Measurements from ENCODE around the gene GON7.
A peak's percentile ranks its signal among the peaks of the same experiment; 100 is the strongest.
"Not testable (repeated sequence)": the region's sequence is repeated elsewhere in the genome, so short reads cannot be mapped to it uniquely, and the experiment has no call there.

The GON7 gene, protein sequence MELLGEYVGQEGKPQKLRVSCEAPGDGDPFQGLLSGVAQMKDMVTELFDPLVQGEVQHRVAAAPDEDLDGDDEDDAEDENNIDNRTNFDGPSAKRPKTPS

DNA sequence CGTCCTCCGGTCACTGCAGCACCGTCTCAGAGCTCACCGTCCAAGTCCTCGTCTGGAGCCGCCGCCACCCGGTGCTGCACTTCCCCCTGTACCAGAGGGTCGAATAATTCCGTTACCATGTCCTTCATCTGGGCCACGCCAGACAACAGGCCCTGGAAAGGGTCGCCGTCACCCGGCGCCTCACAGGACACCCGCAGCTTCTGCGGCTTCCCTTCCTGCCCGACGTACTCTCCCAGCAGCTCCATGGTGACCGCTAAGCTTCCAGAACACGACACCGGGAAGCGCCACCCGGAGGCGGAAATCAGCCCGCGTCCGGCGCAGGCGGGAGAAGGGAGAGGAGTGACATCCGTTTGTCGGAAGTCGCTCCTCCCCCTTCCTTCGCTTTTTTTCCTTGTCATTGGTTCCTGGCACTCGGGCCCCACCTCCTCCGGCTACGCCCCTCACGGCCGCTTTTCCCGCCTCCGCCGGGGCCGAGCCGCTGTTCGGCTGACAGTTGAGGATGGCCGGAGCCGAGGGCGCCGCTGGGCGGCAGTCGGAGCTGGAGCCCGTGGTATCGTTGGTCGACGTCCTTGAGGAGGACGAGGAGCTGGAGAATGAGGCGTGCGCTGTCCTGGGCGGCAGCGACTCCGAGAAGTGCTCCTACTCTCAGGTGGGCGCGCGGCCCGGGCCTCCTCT lies at the start of gene GON7, which contains the start of gene UBR7:
Gene GON7, minus strand, starts transcription at position 273 of the 675 bp plus-strand sequence. Its CDS starts 28 bp downstream, at position 245.
Gene UBR7, plus strand, starts transcription at position 464 of the 675 bp plus-strand sequence. Its CDS starts 36 bp downstream, at position 500.
- DNase-seq, result peak; percentile 85

DNA sequence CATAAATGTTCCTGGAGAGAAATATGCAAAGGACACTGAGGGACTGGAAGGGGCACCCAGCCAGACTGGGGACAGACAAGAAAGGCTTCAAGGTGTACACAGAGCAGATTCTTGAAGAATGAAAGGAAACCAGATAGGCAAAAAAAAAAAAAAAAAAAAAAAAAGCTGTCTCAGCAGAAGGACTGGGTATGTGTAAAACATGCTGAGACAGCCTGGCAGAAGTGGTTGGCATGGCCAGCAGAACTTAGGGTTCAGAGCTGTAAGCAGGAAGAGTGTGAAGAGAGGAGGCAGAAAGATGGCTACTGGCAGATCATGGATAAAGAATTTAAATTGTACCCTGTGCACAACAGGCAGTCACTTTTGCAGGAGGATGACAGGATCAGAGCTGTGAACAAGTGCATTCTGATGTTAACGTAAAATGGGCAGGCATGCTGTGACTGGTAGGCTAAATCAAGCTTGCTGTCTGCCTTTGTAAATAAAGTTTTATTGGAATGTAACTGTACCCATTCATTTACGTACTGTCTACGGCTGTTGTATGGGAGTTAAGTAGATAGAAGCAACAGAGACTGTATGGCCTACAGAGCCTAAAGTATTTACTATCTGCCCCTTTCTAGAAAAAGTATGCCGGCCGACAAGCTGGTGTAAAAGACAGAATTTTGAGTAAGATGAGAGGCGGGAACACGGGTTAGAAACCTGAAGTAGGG lies 42.4 kb upstream of the GON7 start:
- DNase-seq, result no peak

DNA sequence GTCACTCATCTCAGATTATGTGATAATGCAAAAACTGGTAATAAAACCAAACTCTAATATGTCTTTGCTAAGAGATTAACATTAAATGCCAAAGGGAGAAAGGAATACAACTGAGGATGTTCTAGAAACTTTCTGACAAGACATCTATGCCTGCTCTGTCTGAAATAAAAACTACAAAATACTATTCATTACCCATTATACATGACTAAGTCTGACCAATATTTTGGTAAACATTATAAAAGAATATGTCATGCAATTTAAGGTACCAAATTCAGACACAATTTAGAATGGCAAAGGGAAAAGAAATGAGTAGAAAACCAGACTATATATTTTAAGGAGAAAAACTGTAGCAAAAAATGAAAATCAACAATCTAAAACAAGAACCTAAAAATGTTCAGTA lies 39.7 kb upstream of the GON7 start:
- no peak for DNase-seq

DNA sequence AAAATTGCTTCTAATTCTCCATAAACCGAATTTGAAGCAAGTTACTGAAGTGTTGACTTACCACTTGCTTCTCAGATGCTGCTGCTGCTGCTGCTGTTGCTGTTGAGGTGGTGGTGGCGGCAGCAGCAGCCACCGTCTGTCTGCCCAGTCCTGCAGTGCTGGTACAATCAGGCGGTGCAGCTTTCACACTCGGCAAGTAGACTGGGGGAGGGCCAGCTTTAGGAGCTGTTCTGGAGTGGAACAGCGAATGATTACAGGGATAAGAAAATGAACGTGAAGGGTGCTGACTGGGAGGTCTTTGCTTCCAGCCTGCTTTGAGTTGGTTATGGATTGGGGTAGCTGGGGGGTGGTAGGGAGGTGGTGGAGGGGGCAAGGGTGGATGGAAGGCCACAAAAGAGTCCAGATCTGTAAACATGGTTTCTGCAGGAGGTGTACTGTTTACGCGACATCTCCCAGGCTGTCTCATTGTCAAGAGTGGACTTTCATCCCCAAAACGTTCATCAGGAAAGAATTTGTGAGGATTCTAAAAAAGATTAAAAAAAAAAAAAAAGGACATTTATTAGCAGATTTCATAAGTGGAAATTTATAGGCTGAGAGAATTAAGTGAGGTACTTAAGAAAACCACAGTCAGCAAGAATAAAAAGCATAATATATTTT lies 39.0 kb upstream of the GON7 start:
- DNase-seq, result no peak

DNA sequence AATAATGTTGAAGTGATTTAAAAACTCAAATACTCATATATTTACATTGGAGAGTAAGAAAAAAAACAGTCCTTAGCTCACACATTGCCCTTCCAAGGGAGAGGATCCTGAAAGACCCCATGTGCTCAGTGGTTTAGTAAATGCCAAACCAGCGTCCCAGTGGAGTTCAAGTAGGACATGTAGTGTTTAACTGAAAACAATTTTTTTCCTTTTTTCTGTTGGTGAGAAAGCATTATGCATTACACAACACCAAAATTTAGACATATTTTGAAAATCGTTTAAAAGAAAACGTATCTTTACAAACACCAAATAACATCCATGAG lies 33.8 kb upstream of the GON7 start:
- no peak for DNase-seq

DNA sequence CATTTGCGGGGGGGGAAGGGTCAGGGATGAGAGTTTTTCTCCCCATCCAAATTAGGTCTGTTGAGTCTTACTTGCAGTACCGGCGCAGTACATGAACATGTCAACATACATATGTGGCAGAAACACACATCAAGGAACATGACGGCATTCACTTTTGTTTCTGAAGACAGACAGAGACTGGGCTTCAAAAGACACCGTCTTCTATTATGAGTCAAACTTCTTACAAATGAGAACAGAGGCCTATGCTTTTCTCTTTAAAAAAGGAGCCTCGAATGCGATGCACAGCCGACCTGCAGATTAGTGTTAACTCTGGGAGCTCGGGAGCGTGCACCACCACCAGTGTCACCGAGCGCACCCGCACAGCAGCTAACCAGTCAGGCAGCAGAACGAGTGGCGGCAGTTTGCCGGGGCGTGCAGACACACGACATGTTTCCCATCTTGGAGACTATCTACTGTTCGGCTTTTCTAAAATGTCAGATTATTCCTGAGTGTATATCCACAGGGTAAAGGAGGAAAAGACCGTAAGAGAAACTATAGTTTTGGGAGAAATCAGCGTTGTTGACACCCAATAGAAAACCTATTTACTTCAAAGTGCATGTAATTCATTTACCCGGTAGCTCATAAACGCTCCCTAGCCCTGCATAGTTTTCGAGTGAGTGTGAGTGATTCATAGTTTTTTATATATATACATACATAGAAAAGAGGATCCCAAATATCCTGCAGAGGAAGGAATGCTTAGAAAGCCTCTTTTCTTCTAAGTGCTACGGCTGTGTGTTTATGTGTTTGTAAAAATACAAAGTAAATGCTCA lies 33.2 kb upstream of the GON7 start:
- no peak for DNase-seq

DNA sequence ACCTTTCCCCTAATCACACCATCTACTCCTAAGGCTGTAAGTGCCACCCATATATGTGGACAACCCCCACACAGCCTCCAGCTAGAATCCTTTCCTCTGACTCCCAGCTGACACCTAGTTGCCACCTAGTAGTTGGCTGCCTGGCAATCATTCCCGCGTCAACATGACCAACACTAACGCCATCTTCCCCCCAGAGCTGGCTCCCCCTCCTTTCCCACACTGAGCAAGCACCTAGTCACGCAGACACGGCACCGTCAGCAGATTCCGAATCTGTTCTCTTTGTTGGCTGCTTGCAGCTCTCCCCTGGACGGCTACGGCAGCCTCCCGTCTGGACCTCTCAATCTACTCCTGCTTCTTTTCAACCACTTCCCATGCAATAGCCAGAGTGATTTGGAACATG lies 27.9 kb upstream of the GON7 start:
- DNase-seq, result no peak

DNA sequence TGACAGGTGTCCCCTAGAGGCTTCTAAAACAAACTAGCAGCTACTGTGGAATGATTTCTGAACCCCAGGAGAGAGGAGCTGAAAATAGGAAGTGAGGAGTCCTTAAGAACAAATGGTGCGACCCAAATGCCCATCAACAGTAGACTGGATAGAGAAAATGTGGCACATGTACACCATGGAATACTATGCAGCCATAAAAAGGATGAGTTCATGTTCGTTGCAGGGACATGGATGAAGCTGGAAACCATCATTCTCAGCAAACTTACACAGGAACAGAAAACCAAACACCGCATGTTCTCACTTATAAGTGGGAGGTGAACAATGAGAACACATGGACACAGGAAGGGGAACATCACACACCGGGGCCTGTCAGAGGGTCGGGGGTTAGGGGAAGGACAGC lies 26.2 kb upstream of the GON7 start:
- not testable (repeated sequence) for DNase-seq

DNA sequence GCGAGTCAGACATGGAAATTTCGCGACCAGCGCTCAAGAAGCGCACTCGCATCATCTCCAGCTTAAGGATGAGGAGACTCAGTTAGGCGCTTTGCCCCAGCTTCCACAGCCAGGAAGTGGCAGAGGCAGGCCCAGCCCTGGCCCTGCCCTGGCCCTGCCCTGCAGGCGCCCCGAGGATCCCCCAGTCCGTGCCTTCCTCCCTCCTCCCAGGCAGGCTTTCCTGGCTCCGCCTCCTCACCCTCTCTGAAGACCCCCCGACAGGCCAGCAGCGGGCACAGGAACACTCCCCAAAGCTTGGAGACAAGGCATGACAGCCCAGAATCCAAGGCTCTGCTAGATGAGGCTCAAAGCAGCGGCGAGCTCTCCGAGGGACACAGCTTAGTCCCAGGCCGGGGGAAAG lies 25.3 kb upstream of the GON7 start:
- no peak for DNase-seq

DNA sequence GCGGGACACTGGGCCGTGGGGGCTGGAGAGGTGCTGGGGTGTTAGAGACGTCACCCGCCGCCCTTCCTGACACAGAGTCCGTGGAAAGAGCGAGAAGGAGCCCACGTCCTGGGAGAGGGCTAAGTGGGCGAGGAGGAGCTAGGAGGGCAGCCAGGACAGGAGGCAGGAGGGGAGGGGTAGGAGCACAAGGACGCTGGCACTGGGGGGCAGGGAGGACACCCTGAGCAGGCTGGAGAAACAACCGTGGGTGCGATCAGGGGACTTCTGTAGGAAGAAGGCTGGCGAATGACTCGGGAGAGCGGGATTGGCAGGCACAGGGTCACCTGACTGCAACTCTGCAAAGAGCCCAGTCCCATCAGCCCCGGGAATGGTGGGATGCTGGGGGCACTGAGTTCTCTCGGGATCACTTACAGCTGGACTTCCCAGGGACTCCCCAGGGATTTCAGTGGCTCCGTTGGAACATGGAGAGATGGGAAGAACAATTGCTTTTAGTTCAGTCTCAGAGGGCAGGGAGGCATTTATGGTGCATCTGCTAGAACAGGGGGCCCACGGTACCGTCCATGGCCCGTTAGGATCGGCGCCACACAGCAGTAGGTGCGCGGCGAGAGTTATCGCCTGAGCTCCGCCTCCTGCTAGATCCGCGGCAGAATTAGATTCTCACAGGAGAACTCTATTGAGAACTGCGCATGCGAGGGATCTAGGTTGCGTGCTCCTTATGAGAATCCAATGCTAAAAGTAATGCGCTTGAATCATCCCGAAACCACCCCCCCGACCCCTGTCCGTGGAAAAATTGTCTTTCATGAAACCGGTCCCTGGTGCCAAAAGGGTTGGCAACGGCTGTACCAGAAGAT lies 24.5 kb upstream of the GON7 start:
- DNase-seq, result no peak

DNA sequence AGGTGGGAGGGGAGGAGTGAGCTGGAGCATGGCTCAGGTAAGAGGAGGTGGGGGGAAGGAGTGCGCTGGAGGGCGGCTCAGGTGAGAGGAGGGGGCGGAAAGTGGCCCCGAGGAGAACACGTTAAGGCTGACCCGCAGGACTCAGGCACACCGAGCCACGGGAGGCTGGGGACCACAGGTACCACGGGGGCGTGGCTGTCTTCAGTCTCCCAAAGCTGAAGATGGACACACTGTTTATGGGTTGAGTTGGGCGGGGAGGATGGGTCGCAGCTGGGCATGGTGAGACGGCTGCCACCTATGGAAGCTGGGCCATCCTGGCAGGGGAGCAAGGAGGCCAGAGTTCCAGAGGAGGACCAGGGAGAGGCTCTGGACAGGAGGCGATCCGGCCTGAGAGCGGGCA lies 23.7 kb upstream of the GON7 start:
- DNase-seq, result no peak

DNA sequence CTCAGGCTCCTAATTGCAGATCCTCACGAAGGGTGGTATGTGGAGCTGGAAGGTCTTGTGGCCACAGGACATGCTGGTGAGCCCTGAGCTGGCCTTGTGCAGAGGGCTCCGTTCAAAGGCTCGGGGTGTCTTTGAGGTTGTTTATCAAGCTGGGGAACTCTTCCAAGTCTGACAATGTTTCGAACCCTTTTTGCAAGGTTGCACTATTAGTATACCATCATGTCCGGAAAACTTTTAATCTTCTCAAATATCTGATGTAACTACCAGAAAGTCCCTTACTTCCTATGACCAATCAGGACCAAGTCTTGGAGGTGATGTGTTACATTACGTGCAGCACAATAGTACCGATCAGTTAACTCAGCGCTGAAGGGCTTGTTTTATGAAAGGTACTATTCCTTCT lies 21.7 kb upstream of the GON7 start:
- no peak for DNase-seq

DNA sequence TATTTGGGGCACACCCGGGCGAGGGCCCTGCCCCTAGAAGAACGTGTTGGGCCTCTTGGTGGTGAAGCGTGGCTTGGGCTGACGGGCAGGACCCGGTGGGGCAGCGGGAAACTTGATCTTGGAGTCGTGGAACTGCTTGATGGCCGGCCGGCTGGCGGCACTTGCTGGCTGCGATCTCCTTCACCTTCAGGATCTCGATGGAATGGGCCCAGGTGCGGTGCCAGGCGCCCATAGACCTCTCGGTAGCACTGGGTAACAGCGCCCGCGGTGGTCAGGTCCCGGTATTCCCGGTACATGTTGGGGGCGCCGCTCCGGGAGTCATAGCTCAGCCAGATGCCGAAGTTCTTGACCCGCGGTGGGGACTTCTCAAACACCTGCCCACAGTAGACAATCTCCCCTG lies 16.7 kb upstream of the GON7 start:
- DNase-seq, result no peak

DNA sequence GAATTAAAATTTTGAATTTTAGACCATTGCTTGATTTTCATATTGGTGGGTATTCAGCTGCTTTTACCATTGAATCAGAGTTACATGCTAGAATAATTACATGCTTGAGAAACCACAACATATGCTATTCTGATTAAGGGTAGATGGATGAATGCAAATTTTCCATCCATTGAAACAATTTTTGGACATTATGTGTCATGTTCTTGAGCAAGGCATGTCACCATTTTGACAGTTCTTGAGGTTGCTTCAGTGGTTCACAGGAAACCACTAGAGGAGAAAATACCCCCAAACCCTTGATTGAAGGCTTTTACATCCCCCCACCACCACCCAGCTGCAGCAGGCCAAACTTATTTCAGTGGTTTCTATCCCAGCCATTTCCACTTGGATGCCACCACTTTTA lies 13.6 kb upstream of the GON7 start:
- DNase-seq, result no peak

DNA sequence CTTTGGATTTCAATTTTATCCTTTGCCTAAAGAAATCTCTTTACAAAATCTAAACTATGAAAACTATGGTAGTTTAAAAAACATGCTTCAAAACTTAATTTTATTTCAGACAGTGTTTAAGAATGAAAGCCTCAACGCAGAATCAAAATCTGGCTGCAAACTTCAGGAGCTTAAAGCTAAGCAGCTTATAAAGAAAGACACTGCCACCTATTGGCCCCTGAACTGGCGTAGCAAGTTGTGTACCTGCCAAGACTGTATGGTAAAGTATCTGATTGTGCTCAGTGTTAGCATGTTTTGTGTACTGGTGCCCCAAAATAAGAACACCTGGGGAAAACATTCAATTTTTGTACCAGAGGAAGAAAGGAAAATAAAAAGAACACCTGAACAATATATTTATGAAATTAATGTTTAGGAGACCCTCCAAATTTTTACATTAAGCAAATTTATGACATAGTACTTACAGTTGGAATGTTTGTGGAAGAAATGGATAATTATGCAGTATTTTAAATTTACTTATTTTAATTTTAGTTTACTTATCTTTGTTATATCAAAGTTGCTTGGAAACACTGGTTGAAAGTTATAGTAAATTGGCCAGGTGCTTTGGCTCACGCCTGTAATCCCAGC lies 12.3 kb upstream of the GON7 start:
- DNase-seq, result peak; percentile 61

DNA sequence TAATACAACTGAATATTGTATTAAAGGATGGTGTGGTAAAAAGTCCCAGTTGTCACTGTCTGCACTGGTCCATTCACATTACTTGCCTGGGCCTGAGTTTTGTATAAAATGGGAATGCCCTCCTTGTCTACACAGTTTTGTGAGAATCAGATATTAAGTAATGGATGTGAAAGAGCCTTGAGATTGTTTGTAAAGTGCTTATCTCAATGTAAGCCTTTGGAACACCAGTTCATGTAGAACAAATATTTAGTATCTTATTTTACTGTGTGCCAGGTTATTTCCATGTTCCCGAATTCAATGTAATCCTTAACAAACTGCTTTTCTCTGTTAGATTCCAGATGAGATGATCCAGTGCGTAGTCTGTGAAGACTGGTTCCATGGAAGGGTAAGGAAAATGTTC lies 7.7 kb upstream of the GON7 start:
- no peak for DNase-seq

DNA sequence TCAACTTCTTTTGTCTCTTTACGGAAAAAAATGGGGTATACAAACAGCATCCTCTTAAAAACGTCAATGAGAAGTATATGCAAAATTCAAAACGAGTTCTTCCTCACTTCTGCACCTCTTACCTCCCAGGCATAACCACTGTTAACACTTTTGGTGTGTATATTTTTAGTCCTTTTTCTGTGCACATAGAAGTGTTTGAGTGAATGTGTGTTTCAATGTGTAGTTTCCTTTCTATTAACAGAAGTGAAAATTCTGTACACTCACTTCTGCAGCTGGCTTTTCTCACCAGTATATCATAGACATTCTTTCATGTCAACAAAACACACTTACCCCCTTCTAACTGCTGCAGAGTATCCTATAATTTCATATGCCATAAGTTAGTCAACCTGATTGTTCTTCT lies 5.6 kb upstream of the GON7 start:
- DNase-seq, result no peak

DNA sequence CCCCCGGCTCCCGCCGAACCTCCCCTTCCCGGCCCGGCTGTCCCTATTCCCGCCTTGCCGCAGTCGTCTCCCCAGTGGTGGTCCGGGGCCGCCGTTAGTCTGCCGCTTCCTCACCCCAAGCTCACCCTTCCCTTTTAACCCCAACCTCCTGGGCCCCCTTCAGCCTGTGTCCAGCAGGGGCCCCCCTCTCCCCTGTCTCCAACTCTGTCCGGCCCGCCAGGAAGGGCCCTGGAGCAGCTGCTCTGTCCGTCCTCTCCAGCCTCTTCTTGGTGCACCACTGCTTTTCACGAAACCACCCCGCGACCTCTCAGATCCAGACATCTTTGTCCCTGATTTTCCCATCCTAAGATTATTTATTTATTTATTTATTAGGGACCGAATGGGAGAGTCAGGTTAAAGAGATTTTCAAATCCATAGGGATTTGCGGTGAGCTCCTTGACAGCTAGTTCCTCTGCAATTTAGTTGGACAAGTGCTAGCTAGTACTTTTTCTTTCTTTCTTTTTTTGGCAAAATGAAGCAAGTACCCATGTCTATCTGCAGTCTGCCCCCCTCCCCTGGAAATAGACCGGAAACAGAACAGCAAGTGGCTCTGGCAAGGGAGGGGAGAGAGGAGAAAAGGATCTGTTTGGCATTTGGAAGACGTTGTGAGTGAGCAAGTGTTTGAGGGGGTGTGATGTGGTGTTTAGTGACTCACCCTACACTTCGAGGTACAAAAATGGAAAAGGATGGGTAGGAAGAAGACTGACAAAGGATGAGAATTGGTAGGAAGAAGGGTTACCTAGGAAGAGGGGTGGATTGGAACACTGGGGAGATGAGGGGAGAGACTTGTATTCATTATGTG lies 823 bp upstream of the GON7 start:
- peak; percentile 20 for DNase-seq

DNA sequence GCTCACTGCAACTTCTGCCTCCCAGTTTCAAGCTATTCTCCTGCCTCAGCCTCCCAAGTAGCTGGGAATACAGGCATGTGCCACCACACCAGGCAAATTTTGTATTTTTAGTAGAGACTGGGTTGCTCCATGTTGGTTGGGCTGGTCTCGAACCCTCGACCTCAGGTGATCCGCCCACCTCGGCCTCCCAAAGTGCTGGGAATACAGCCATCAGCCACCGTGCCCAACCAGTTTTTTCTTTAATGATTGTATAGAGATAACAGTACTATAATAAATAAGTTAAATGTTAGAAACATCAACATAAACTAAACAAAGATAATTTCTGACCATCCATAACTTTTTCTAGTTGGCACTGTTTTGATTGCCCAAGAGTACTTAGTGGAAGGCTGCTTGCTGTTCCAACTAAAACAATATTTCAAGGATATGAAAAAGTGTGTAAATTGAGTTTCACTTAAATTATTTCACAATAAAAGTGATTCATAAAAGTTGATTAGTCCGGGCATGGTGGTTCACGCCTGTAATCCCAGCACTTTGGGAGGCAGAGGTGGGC lies 5.6 kb downstream of the GON7 start:
- DNase-seq, result no peak

DNA sequence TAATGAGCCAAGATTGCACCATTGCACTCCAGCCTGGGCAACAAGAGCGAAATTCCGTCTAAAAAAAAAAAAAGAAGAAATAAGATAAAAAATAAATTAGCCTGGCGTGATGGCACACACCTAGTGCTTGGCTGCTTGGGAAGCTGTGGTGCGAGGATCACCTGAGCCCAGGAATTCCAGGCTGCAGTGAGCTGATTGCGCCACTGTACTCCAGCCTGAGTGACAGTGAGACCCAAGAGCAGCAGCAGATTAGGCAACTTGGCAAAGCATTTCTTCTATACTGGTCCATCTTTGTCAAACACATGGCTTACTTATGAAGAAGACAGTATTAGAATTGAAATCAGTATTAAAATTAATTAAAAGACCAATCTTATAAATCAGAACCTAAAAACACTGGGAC lies 6.3 kb downstream of the GON7 start:
- no peak for DNase-seq

DNA sequence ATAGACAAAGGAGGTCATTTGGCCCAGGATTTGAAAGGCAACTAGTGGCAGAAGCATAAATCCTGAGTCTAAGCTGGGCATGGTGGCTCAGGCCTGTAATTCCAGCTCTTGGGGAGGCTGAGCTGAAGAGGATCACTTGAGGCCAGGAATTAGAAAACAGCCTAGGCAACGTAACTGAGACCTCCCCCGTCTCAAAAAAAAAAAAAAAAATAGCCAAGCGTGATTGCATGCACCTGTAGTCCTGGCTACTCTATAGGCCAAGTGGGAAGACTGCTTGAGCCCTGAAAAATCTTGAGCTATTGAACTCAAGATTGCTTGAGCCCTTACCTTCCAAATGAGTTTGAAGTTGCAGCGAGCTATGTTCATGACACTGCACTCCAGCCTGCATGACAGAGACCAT lies 7.8 kb downstream of the GON7 start:
- DNase-seq, result no peak
